Memory B cell (primary cell): ENCODE results near the gene AAK1.

Experiments used
- ATAC-seq: fragments of 150-1000 bp; cut with Tn5 transposase; 2 replicates; pipeline ENCODE4 v1.10.0; 2021; ENCODE audit warnings: low read depth, mild to moderate bottlenecking, moderate library complexity
- DNase-seq, 2 donors: peaks; one replicate each; pipeline ENCODE4 v3.0.0; 2022; ENCODE audit warnings: low spot score in 2 of 2
- H3K27ac Mint-ChIP-seq: one replicate; pipeline ENCODE4 v1.8.0; 2022; ENCODE audit warnings: mild to moderate bottlenecking, moderate library complexity, mixed read lengths
- H3K27me3 Mint-ChIP-seq: one replicate; pipeline ENCODE4 v1.8.0; 2022; ENCODE audit warnings: mixed read lengths
- H3K36me3 Mint-ChIP-seq: one replicate; pipeline ENCODE4 v1.8.0; 2022; ENCODE audit warnings: mild to moderate bottlenecking, mixed read lengths
- H3K4me1 Mint-ChIP-seq: one replicate; pipeline ENCODE4 v1.8.0; 2022; ENCODE audit warnings: mixed read lengths
- H3K4me3 Mint-ChIP-seq: one replicate; pipeline ENCODE4 v1.8.0; 2022; ENCODE audit warnings: mild to moderate bottlenecking, moderate library complexity, mixed read lengths
- H3K9me3 Mint-ChIP-seq: one replicate; pipeline ENCODE4 v1.8.0; 2022; ENCODE audit warnings: mixed read lengths

AAK1 gene

GRCh38 chr2:69588945-69589344, 54.6 kb downstream of the AAK1 start:
- H3K4me1 Mint-ChIP-seq: no peaks in the 10 kb centered on the region
- no peak for DNase-seq
- ATAC-seq: no peak
- no peak overlapping the region for H3K27ac Mint-ChIP-seq
- H3K9me3 Mint-ChIP-seq: no peaks in the 10 kb centered on the region
- H3K27me3 Mint-ChIP-seq: peaks cover 2% of the 10 kb centered on the region
- no peak overlapping the region for H3K4me3 Mint-ChIP-seq
- H3K36me3 Mint-ChIP-seq: no peaks in the 10 kb centered on the region

DNA sequence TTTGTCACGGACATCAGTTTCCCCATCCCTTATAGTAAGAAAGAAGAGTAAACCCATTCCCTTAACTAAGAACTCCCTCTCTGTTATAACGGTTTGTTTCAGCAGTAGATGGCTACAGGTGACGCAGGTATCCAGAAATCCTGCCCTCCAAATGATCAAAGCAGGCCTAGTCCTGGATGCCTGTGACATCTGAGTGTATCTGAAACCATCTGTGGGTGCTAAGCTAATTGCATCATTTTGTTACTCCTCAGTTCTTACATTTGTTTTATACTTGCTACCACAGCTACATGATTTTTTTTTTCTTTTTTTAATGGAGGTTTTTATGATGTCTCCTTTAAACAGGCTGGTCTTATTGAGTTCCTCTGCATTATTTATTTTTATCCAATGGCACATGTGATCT, 55.1 kb downstream of the AAK1 start:
- ATAC-seq (no peak), DNase-seq (no peak)
- Mint-ChIP-seq H3K4me3 (no peak overlapping the region), H3K4me1 (no peaks in the 10 kb centered on the region), H3K36me3 (no peaks in the 10 kb centered on the region), H3K27me3 (peaks cover 2% of the 10 kb centered on the region), H3K9me3 (no peaks in the 10 kb centered on the region), H3K27ac (no peak overlapping the region)

- Mint-ChIP-seq H3K4me1 (peaks cover 2% of the 10 kb centered on the region), H3K27me3 (peaks cover 5% of the 10 kb centered on the region), H3K9me3 (no peaks in the 10 kb centered on the region), H3K27ac (no peak overlapping the region), H3K36me3 (no peaks in the 10 kb centered on the region), H3K4me3 (no peak overlapping the region)
- ATAC-seq (no peak), DNase-seq (no peak)
These were observed 57.5 kb downstream of the AAK1 start for GRCh38 chr2:69585855-69586555.

GRCh38 chr2:69584127-69584889, 59.2 kb downstream of the AAK1 start:
- Mint-ChIP-seq H3K27ac (no peak overlapping the region), H3K36me3 (no peaks in the 10 kb centered on the region), H3K4me1 (peaks cover 2% of the 10 kb centered on the region), H3K9me3 (no peaks in the 10 kb centered on the region), H3K27me3 (peaks cover 10% of the 10 kb centered on the region), H3K4me3 (no peak overlapping the region)
- ATAC-seq (no peak), DNase-seq (no peak)

DNA sequence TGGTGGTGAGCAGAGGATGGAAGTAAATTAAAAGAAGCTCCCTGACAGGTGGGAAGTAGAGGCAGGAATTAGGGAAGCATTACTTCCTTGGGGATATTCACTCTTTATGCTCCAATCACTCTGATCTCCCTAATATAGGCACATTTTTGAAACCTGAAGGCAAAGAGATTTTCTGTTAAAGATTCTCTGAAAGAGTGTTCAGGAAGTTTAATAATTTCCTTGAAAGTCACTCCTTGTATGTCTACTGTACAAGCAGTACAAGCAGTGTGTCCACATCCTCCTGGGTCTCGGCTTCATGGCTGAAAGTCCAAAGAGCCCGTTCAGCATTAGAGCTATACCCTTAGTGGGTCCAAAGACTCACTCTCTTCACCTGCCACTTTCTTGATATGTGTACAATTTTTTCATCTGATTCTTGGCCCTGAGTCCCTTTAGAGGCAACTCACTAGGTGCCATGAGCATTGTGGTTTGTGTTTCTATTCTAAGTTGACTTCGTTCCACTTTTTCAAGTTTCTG, 60.2 kb downstream of the AAK1 start:
- peaks cover 2% of the 10 kb centered on the region for H3K4me1 Mint-ChIP-seq

GRCh38 chr2:69582582-69583176, 60.9 kb downstream of the AAK1 start:
- no peaks in the 10 kb centered on the region for H3K36me3 Mint-ChIP-seq
- no peaks in the 10 kb centered on the region for H3K9me3 Mint-ChIP-seq
- no peak for ATAC-seq
- H3K27ac Mint-ChIP-seq: no peak overlapping the region
- peaks cover 2% of the 10 kb centered on the region for H3K4me1 Mint-ChIP-seq
- H3K27me3 Mint-ChIP-seq: peaks cover 10% of the 10 kb centered on the region
- DNase-seq: no peak
- no peak overlapping the region for H3K4me3 Mint-ChIP-seq

More for the DNA sequence above, 60.2 kb downstream of the AAK1 start:
- H3K4me3 Mint-ChIP-seq: no peak overlapping the region
- peaks cover 10% of the 10 kb centered on the region for H3K27me3 Mint-ChIP-seq
- no peak for ATAC-seq
- H3K9me3 Mint-ChIP-seq: no peaks in the 10 kb centered on the region
- no peak overlapping the region for H3K27ac Mint-ChIP-seq
- DNase-seq: no peak
- no peaks in the 10 kb centered on the region for H3K36me3 Mint-ChIP-seq

DNA sequence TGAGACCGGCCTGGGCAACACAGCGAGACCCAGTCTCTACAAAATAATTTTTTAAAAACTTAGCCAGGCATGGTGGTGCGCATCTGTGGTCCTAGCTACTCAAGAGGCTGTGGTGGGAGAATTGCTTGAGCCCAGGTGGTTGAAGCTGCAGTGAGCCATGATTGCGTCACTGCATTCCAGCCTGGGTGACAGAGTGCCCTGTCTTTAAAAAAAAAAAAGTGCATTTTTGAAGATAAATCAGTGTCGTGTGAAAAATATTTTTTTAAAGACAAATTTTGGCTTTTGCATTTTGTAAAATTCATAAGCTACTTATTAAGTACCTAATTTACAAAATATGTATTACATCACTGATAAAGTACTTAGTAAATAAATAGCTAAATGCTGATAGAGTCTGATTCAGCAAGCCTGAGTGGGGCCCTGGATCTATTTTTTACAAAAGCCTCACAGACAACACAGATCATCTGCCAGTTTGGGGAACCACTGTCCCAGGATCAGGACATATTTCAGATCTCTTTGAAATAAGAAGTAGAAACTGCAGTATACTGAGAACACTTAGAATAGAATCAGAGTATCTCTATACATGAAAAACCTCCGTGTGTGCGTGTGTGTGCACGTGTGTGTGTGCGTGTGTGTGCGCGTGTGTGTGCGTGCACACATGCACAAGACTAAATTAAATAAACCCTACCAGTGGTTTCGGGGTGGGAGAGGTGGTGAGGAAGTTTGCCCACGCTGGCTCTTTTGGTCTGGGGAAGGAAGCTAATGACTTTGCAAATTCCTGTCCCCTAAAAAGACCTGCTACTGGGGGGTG, 61.6 kb downstream of the AAK1 start:
- H3K27me3 Mint-ChIP-seq: peaks cover 10% of the 10 kb centered on the region
- DNase-seq (no peak), ATAC-seq (no peak)
- no peak overlapping the region for H3K27ac Mint-ChIP-seq
- no peaks in the 10 kb centered on the region for H3K36me3 Mint-ChIP-seq
- no peaks in the 10 kb centered on the region for H3K9me3 Mint-ChIP-seq
- H3K4me3 Mint-ChIP-seq: no peak overlapping the region
- peaks cover 2% of the 10 kb centered on the region for H3K4me1 Mint-ChIP-seq

DNA sequence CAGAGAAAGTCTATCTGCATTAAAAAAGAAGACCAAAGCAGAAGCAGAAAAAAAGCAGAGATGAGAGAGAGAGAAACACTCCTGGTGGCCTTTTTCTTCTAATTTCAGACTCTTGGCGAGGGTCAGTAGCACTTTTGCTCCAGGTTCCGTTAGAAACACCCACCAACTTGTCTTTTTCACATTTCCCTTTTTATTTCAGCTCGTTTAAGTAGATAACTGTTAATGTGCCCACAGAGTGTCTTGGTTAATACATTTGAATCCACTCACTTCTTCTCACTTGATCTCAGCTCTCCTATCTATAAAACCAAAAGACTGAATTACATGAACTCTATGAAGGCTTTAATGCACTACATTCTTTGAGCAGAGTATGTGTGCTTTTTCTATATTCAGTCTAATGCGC, 63.1 kb downstream of the AAK1 start:
- ATAC-seq (no peak), DNase-seq (no peak)
- H3K36me3 Mint-ChIP-seq: no peaks in the 10 kb centered on the region

GRCh38 chr2:69579536-69579935, 64.0 kb downstream of the AAK1 start:
- no peaks in the 10 kb centered on the region for H3K9me3 Mint-ChIP-seq
- peaks cover 10% of the 10 kb centered on the region for H3K27me3 Mint-ChIP-seq
- DNase-seq (no peak), ATAC-seq (no peak)
- H3K4me3 Mint-ChIP-seq: no peak overlapping the region
- H3K27ac Mint-ChIP-seq: no peak overlapping the region
- peaks cover 2% of the 10 kb centered on the region for H3K4me1 Mint-ChIP-seq
- no peaks in the 10 kb centered on the region for H3K36me3 Mint-ChIP-seq

More for the DNA sequence above, 63.1 kb downstream of the AAK1 start:
- H3K4me3 Mint-ChIP-seq: no peak overlapping the region
- H3K27me3 Mint-ChIP-seq: peaks cover 10% of the 10 kb centered on the region
- no peak overlapping the region for H3K27ac Mint-ChIP-seq
- peaks cover 2% of the 10 kb centered on the region for H3K4me1 Mint-ChIP-seq
- H3K9me3 Mint-ChIP-seq: no peaks in the 10 kb centered on the region

DNA sequence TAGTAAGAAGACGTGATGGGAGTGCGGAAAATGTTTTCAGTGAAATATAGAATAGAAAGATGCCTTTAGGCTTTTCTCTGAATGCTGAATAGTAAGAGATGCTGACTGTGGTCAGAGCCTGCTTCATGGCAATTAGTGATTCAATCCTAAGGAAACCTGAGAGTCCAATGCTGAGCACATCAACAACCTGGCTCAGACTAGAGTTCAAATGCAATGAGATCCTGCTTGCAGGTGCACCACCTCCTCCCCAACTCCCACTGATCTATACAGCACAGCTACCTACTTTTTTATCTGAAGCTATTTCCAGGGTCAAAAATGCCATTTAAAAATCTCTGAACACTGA, 65.4 kb downstream of the AAK1 start:
- Mint-ChIP-seq H3K36me3 (no peaks in the 10 kb centered on the region), H3K4me1 (peaks cover 2% of the 10 kb centered on the region), H3K27ac (no peak overlapping the region), H3K9me3 (no peaks in the 10 kb centered on the region), H3K4me3 (no peak overlapping the region), H3K27me3 (peaks cover 8% of the 10 kb centered on the region)
- ATAC-seq (no peak), DNase-seq (no peak)

- H3K27ac Mint-ChIP-seq: no peak overlapping the region
- ATAC-seq (no peak), DNase-seq (no peak)
- no peaks in the 10 kb centered on the region for H3K36me3 Mint-ChIP-seq
- H3K27me3 Mint-ChIP-seq: peaks cover 6% of the 10 kb centered on the region
- peaks cover 2% of the 10 kb centered on the region for H3K4me1 Mint-ChIP-seq
- H3K4me3 Mint-ChIP-seq: no peak overlapping the region
- H3K9me3 Mint-ChIP-seq: no peaks in the 10 kb centered on the region
These were observed 65.9 kb downstream of the AAK1 start for GRCh38 chr2:69577467-69578197.

DNA sequence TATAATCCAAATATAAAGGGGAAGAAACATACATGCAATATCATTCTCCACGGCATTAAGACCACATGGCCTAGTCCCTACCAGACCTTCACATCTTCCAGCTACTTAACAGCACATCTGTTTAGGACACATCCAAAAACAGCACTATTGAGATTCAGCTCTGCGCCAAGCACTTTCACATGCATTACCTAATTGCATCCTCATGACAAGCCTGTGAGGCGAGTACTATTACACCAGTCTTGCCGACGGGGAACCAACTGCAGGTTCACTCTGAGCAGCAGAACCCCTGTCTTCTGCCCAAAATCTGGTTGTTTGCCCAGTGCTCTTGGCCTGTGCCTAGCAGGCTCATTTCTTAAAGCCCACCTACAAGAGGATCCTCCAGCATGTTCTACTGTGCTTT, 66.7 kb downstream of the AAK1 start:
- Mint-ChIP-seq H3K9me3 (no peaks in the 10 kb centered on the region), H3K4me1 (no peaks in the 10 kb centered on the region), H3K27me3 (peaks cover 5% of the 10 kb centered on the region), H3K36me3 (no peaks in the 10 kb centered on the region), H3K27ac (no peak overlapping the region), H3K4me3 (no peak overlapping the region)
- ATAC-seq (no peak), DNase-seq (no peak)

- no peak for ATAC-seq
- H3K27me3 Mint-ChIP-seq: peaks cover 7% of the 10 kb centered on the region
- no peak overlapping the region for H3K27ac Mint-ChIP-seq
- H3K4me1 Mint-ChIP-seq: no peaks in the 10 kb centered on the region
- no peak overlapping the region for H3K4me3 Mint-ChIP-seq
- H3K9me3 Mint-ChIP-seq: no peaks in the 10 kb centered on the region
- H3K36me3 Mint-ChIP-seq: no peaks in the 10 kb centered on the region
- no peak for DNase-seq
These were observed 67.6 kb downstream of the AAK1 start for GRCh38 chr2:69575926-69576325.
